COLO668 (cell line): ENCODE data around the gene C20orf204.
"Not testable (repeated sequence)": the region's sequence is repeated elsewhere in the genome, so short reads cannot be mapped to it uniquely, and the experiment has no call there.

Experiments used
- DNase-seq: peaks from one replicate; lab custom pipeline; 2025; ENCODE audit not compliant: unreplicated experiment; lab: John Stamatoyannopoulos, UW

The C20orf204 gene, protein sequence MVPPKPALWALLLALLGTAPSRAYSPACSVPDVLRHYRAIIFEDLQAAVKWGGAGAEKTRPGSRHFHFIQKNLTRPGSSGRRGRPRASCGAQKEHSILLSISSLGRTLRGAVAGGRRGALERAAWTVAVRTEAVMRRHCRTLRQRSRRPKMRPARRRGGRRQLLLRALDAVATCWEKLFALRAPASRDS

DNA sequence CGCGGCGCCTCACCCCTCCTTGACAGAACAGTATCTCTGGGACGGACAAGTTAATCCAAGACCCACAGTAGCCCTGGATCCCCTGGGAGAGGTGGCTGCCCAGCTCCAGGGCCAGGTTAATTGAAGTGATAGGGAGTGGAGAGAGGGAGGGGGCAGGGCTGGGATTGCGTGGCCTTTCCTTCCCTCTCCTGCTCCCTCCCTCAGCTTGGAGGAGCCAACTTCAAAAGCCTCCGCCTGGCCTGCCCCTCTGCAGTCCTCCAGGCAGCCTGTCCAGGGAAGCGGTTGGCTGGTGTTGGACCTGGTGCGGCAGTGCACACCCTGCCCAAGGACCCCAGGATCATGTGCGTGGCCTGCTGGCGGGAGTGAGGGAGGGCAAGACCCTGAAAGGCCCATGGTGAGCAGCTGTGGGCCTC, at the start of gene C20orf204:
Gene C20orf204 (plus strand): TSS at position 250 of the 413 bp plus-strand sequence. CDS start 142 bp downstream, at position 392.
- no peak for DNase-seq

DNA sequence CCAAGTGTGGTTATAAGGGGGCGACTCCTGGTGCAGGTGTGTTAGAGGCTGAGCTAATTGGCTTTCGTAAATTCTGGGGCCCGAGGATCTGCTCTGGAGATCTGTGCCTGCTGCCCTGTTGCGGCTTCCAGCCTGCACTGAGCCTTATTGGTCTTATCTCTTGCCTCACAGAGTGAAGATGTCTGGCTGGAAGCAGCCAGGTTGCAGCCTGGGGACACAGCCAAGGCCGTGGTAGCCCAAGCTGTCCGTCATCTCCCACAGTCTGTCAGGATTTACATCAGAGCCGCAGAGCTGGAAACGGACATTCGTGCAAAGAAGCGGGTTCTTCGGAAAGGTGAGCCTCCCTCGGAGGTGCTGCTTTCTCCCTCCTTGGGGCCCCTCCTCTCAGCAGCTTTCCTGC, 35.1 kb upstream of the C20orf204 start:
- DNase-seq: no peak

DNA sequence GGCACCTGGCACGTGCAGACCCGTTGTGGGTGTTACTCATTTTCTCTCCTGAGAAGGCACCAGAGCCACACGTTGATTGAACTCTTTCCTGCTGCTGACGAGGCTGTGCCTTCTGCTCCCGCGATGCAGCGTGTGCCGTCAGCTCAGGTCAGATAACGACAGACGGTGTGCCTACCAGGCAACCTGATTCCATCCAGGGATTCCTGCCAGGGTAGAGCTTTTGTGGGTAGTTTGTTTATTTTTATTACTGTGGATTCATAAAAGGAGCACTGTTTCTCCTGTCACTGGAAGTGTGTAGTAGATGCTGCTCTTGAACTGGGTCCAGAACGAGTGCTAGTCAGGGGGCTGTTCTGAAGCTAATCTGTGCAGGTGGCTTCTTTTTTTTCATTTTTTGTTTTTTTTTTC, 34.4 kb upstream of the C20orf204 start:
- DNase-seq: peak; percentile 13

DNA sequence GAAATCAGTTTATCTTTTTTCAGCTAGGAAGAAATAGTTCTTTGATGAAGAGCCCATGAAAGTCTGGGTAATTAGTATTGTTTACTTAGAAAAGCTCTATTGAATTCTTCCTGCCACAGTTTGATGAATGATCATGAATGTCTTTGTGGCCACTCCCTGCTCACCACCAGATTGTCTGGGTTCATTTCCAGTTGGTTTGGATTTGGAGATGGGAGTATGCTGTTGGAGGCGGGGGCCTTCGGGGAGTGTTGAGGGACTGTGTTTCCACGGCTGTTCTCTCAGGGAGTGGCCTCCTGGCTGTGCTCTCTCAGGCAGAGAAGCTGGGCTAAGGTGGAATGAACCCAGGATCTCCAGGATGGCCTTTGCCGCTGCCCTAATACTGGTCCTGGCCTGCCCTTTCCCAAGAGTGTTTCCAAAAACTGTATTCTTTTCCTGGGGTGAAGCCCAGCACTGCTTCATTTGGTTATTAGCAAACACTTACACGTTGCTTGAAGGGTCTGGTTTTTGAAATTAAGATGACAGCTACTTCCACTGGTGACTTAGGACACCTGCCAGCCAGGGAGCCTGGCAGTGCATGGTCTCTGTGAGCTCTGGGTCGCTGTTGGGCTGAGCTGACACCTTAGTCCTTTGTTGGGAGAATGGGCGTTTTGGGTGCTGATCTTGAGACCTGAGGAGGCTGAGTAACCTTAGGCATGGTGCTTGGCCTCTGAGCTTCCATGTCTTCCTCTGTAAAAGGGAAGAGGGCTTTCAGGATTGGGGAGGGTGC, 31.8 kb upstream of the C20orf204 start:
- DNase-seq: no peak

DNA sequence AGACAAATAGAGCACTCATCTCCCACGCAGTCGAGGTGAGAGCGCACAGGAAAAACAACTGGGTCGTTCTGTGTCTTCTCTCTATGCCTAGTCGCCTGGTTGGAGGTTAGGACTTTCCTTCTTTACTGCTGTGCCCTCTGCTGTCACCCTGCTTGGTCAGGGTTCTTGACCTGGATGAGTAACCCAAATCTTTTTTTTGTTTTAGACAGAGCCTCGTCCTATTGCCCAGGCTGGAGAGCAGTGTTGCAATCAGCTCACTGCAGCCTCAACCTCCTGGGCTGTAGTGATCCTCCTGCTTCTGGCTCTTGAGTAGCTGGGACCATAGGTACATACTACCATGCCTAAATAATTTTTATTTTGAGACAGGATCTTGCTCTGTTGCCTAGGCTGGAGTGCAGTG, 30.6 kb upstream of the C20orf204 start:
- no peak for DNase-seq

DNA sequence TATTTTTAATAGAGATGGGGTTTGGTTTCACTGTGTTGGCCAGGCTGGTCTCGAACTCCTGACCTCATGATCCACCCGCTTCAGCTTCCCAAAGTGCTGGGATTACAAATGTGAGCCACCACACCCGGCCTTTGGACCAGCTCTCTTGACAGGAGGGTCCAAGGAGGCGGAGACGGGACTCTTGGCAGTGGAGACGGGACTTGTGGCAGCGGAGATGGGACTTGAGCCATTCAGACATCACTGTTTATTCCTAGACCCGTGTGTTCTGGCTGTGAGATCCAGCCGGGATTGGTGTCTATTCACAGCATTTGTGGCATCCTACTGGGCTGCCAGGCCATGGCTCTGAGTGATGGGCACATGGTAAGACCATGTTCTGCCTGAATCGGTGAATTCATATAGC, 29.5 kb upstream of the C20orf204 start:
- no peak for DNase-seq

DNA sequence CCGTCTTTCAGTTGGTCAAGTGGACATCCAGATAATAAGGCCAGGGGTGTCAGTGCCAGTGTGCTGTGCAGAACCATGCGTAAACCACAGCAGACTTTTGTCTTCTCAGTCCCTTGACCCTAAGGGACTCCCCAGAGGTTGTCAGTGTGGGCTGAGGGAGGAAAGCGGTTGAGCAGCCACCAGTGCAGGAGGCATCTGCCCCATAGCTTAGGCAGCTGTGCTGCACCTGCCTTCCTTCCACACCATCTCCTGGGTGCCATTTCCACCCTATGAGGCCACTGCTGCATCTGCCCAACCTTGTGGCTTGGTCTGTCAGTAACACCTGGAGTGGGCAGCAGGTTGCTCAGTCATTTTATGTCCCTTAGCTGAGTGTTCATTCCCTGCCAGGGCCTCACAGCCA, 29.1 kb upstream of the C20orf204 start:
- peak; percentile 36 for DNase-seq

DNA sequence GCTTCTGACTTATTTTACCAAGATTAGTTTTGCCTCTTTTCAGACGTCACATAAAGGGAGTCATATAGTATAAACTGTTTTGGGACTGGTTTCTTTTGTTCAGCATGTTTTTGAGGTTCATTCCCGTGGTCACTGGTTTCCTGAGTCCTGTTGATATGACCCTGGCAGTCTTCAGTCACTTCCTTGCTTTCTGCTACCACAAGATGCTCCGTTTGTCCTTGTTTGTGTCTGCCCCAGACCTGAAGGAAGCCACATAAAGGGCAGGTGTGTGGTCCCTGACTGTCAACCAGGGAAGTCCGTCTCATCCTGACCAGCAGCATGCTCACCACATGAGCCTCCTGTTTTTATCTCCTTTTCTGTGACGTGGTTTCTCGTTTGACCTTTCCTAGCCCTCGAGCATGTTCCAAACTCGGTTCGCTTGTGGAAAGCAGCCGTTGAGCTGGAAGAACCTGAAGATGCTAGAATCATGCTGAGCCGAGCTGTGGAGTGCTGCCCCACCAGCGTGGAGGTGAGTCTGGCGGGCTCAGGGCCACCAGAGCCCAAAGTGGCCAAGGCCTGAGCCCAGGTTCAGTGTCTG, 26.1 kb upstream of the C20orf204 start:
- DNase-seq: no peak

DNA sequence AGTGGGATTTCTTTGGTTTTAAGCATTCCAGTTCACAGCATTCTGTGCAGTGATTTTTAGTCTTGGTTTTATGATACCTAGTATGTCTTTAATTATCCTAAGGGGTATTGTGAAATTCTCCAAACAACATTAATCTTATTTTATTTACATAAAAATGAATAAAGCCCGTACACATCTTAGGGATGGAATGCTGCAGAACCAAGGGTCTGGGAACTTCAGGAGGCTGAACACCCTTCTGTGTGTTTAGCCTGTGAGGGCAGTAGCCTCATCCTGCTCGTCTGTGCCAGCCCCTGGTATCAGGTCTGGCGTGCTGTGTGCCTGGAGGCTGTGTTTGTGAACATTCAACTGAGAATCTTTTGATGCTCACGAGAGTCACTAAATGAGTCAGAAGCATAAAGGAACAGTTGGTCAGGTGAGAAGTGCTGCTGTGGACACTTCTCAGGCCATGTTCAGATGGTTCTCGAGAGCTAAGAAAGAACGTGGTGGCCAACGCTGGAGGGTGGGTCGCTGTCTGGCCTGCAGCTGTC, 25.2 kb upstream of the C20orf204 start:
- no peak for DNase-seq

DNA sequence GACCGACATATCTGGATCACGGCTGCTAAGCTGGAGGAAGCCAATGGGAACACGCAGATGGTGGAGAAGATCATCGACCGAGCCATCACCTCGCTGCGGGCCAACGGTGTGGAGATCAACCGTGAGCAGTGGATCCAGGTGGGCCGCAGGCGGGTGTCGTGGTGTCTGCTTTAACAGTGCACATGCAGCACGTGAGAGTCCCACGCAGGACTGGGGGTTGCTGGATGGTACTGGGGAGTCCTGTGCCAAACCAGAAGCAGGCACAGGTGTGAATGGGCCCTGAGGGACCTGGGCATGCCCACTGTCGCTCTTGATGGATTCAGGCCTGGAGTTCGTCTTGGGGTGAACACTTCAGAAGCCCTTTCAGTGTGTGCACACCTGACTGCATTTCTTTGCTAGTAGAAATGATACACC, 24.6 kb upstream of the C20orf204 start:
- no peak for DNase-seq

DNA sequence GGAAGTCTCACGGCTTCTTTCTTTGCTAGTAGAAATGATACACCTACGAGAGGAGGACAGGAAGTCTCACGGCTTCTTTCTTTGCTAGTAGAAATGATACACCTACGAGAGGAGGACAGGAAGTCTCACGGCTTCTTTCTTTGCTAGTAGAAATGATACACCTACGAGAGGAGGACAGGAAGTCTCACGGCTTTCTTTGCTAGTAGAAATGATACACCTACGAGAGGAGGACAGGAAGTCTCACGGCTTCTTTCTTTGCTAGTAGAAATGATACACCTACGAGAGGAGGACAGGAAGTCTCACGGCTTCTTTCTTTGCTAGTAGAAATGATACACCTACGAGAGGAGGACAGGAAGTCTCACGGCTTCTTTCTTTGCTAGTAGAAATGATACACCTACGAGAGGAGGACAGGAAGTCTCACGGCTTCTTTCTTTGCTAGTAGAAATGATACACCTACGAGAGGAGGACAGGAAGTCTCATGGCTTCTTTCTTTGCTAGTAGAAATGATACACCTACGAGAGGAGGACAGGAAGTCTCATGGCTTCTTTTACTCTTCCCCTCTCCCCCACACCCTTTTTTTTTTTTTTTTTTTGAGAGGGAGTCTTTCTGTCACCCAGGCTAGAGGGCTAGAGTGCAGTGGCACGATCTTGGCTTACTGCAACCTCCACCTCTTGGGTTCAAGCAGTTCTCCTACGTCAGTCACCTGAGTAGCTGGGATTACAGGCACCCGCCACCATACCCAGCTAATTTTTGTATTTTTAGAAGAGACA, 23.4 kb upstream of the C20orf204 start:
- DNase-seq: not testable (repeated sequence)

DNA sequence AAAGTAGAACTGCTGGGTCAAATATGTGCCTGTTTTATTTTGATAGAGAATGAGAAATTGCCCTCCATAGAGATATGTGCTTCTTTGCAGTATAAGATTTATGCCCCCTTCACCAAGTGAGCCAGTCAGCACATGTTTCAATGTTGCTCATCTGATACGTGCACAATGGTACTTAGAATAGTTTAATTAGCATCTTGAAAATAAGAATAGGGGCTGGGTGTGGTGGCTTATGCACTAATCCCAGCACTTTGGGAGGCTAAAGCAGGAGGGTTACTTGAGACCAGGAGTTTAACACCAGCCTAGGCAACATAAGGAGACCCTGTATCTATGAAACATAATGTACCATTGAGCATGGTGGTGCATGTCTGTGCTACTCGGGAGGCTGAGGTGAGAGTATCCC, 20.3 kb upstream of the C20orf204 start:
- DNase-seq: no peak

DNA sequence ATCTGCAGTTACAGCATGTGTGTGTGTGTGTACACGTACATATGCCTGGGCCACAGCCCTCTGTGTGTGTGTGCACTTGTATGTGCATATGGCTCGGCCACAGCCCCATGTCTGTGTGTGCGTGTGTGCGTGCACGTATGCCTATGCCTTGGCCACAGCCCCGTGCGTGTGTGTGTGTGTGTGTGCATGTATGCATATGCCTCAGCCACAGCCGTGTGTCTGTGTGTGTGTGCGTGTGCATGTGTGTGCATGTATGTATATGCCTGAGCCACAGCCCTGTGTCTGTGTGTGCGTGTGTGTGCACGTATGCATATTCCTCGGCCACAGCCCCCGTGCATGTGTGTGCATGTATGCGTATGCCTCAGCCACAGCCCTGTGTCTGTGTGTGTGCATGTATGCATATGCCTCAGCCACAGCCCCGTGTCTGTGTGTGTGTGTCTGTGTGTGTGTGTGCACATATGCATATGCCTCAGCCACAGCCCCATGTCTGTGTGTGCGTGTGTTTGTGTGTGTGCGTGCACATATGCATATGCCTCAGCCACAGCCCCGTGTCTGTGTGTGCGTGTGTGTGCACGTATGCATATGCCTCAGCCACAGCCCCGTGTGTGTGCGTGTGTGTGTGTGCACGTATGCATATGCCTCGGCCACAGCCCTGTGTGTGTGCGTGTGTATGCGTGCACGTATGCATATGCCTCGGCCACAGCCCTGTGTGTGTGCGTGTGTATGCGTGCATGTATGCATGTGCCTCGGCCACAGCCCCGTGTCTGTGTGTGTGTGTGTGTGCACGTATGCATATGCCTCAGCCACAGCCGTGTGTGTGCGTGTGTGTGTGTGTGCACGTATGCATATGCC, 14.6 kb upstream of the C20orf204 start:
- DNase-seq: no peak

DNA sequence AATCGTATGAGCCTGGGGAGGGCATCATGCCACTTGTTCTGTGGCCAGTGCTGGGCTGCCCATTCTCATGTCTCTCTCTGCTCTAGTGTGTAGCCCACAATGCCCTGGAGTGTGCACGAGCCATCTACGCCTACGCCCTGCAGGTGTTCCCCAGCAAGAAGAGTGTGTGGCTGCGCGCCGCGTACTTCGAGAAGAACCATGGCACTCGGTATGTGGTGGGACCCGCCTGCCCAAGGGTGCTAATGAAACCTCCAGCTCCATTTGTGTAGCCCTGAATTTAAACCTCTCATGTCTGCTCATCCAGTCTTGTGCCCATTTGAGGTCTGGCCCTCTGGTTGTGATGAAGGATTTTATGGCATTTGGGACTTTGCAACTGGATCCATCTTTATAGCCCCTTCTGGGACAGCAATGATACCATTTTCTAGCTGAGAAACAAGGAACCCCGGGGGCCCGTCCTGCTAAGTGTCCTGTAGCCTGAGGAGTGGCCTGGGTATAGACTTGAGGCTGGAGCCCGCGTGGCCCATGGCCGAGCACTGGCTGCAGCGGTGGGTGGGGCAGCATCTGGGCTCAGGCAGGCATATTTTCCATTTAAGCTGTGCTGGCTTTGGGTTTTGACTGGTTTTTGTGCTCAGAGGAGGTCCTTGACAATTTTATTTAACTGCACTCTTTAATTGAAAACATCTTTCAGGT, 13.2 kb upstream of the C20orf204 start:
- DNase-seq: no peak

DNA sequence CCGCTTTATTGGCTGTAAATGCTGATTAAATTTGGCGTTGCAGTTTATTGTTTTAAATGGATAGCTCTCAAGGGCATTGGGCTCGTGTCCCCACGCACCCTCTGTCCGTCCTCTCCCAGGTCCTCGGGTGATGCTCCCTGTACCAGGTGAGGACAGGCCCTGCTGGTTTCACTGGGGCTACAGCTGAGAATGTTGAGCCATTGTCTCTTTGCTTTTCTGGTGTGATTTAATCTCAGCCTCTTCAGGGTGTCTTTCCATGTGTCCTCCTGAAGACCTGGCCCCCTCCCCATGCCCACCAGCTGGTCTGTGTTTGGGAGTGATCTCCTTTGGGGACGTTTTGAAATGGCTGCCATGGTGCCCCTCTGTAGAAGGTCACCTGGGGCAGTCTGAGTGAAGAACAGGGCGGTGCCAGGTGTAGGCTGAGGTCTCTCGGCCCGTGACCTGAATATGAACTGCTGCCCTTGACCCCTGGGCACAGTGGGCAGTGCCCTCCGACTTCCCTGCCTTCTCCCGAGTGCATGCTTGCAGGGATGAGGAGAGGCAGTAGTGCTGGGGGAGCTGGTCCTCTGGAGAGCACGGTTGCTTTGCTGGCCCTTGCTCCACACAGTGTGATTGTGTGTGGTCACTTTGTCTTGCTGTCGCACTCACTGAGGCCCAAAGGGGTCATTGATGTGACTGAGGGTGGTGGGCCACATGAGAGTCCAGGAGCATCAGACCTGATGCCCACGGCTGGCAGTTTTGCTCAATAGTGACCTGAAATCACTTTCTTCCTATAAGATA, 12.4 kb upstream of the C20orf204 start:
- no peak for DNase-seq

DNA sequence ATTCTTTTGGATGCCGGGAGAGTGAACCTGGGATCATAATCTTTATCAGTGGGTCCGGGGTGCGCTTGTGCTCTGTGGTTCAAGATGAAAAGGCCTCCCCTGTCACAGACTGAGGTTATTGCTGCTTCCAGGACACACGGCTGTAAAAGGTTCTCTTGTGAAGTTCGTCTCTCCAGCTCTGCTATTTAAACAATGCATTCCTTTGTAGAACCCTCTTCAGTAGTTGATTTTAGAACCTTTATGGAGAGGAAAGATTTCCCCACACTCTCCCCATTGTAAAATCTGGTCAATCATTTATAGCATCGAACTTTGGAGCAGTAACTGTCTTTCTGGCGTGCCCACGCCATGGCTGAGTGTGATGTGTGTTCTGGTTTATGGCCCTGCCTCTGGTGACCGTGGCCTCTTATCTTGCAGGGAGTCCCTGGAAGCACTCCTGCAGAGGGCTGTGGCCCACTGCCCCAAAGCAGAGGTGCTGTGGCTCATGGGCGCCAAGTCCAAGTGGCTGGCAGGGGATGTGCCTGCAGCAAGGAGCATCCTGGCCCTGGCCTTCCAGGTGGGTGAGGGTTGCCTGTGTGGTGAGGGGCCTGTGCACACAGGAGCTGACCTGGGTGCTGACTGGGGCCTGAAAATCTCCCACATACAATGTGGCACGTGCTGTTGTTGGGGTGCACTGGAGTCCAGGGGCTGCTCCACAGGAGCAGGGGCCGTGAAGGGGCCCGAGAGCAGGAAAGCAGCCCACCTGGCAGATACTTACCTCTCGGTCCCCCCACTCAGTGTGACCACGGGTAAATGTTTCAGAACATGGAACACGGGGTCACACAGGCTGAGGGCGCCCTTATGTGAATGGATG, 11.6 kb upstream of the C20orf204 start:
- no peak for DNase-seq

DNA sequence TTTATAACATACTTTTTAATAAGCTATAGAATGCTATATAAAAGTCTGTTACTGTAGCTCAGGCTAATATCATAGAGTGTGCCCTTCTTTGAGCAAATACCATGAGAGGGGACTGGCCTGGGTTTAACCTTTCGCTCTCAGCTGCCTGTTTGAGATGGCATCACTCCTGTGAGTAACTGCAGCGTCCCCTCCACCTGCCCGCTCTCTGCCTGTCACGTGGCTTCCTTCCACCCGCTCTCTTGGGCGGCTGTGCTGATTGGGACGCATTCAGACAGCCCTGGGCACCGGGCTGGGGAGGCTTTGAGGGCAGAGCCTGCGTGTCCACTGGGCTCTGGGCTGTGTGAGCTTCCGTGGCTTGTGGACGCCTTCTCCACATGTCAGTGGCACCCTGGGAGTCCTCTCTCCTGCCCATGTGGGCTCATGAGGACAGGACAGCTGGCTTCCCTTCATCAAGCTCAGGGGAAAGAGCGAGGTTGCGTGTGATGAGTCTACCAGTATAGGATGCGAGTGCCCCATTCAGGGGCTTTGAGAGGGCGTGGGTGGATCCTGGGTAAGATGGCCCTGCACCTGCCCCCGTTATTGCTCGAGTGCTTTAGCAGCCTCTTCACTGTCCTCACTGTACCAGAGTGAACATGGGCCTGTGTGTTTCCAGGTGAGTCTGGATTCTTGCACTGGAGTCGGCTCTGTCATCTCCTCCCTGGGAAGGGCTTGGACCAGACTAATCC, 10.7 kb upstream of the C20orf204 start:
- no peak for DNase-seq
